PC-9 (cell line): Measurements from ENCODE around the gene PNMA8C. TPM values are rescaled to one million over a fixed set of nuclear protein-coding genes. Genes with fewer than 3 reads are reported as not detected.
A peak's percentile ranks its signal among the peaks of the same experiment; 100 is the strongest.

ENCODE experiments used
- BruUV-seq: library from RNA; stranded (reverse); fragments of 400-500 nt; replicated peaks from 2 replicates; lab custom pipeline; 2021; lab: Mats Ljungman, UMichigan
- CTCF ChIA-PET: fragments of 300-600 bp; sonication (Branson Sonifier 250); formaldehyde crosslinking; loops from one replicate; lab custom pipeline; 2022; ENCODE audit warnings: antibody characterized with exemption; lab: Charles Lee
- POLR2A ChIA-PET: fragments of 300-600 bp; sonication (Branson Sonifier 250); formaldehyde crosslinking; loops from one replicate; lab custom pipeline; 2022; ENCODE audit warnings: antibody characterized with exemption; ENCODE audit not compliant: unreplicated experiment; lab: Charles Lee
- DNase-seq, 2 experiments: peaks; one replicate each; pipeline versions ENCODE4 v3.0.0 to v3.0.0-alpha.2; 2015 to 2022; ENCODE audit warnings: mixed read lengths in 1 of 2
- H2AFZ ChIP-seq: fragments of 200-600 bp; sonication (generic); 2 replicates; pipeline ENCODE4 v1.8.1; 2017; ENCODE audit warnings: antibody characterized with exemption
- H3F3A ChIP-seq: fragments of 200-600 bp; sonication (generic); 2 replicates; pipeline ENCODE4 v1.8.1; 2017; ENCODE audit warnings: antibody characterized with exemption, mild to moderate bottlenecking, low read depth; ENCODE audit not compliant: insufficient read depth
- H3K27ac ChIP-seq: fragments of 200-600 bp; sonication (generic); 2 replicates; pipeline ENCODE4 v1.6.1; 2016; ENCODE audit warnings: mixed run types
- H3K27me3 ChIP-seq: fragments of 200-600 bp; sonication (generic); 2 replicates; pipeline ENCODE4 v1.6.1; 2016; ENCODE audit warnings: low read depth, mixed run types; ENCODE audit not compliant: insufficient read depth
- H3K36me3 ChIP-seq: fragments of 200-600 bp; sonication (generic); 2 replicates; pipeline ENCODE4 v1.6.1; 2016; ENCODE audit warnings: low read depth, mixed run types
- H3K4me1 ChIP-seq: fragments of 200-600 bp; sonication (generic); replicated peaks from 2 replicates; pipeline ENCODE4 v1.6.1; 2016; ENCODE audit warnings: mixed run types; ENCODE audit not compliant: insufficient read depth
- H3K4me2 ChIP-seq: fragments of 200-600 bp; sonication (generic); 2 replicates; pipeline ENCODE4 v1.6.1; 2017; ENCODE audit warnings: mixed run types
- H3K4me3 ChIP-seq: fragments of 200-600 bp; sonication (generic); 2 replicates; pipeline ENCODE4 v1.6.1; 2016; ENCODE audit warnings: mixed run types
- H3K79me2 ChIP-seq: fragments of 200-600 bp; sonication (generic); 2 replicates; pipeline ENCODE4 v1.6.1; 2017; ENCODE audit warnings: low read depth, mixed run types
- H3K9me2 ChIP-seq: fragments of 200-600 bp; sonication (generic); 2 replicates; pipeline ENCODE4 v1.8.1; 2017; ENCODE audit warnings: mild to moderate bottlenecking; ENCODE audit not compliant: insufficient read depth
- H3K9me3 ChIP-seq: fragments of 200-600 bp; sonication (generic); 2 replicates; pipeline ENCODE4 v1.8.1; 2016; ENCODE audit warnings: low read depth; ENCODE audit not compliant: insufficient read depth
- H4K20me1 ChIP-seq: fragments of 200-600 bp; sonication (generic); 2 replicates; pipeline ENCODE4 v1.8.1; 2017; ENCODE audit not compliant: insufficient read depth
- CTCF ChIP-seq: fragments of 200-600 bp; sonication (generic); conservative IDR thresholded peaks from 2 replicates; pipeline ENCODE4 v1.6.1; 2017; ENCODE audit warnings: mixed run types, antibody characterized with exemption, mild to moderate bottlenecking, moderate library complexity
- EZH2 ChIP-seq: fragments of 200-600 bp; sonication (generic); IDR thresholded peaks from 2 replicates; pipeline ENCODE4 v1.8.0; 2017; ENCODE audit warnings: antibody characterized with exemption, low read depth
- intact Hi-C: fragments of 100-400 bp; cut with micrococcal nuclease; formaldehyde crosslinking; loops from one replicate; pipeline ENCODE4 v1.10.0; 2022; ENCODE audit not compliant: unreplicated experiment
- total RNA-seq: library from RNA; stranded (reverse); gene quantifications from 2 replicates; pipeline ENCODE4 v1.2.3, GENCODE V29; 2021

Gene PNMA8C
- total RNA-seq, 1 experiment from 2014 or later: not detected

- no peak overlapping the region for H2AFZ ChIP-seq
- peaks cover 26% of the 10 kb centered on the region for H3K27me3 ChIP-seq
- no peaks in the 10 kb centered on the region for H3K9me2 ChIP-seq
- TF ChIP-seq CTCF: no peak
- TF ChIP-seq EZH2: no peak
- H3K36me3 ChIP-seq: no peaks in the 10 kb centered on the region
- H3K4me2 ChIP-seq: no peak overlapping the region
- BruUV-seq: no TSS peak
- H3K4me3 ChIP-seq: no peak overlapping the region
- no peak for DNase-seq
- no peaks in the 10 kb centered on the region for H3K9me3 ChIP-seq
- H3K4me1 ChIP-seq: peaks cover 10% of the 10 kb centered on the region
- H3F3A ChIP-seq: 0 out of 2 replicates have a peak, but pooled peaks cover 3% of the 10 kb centered on the region
- H4K20me1 ChIP-seq: no peaks in the 10 kb centered on the region
- CTCF ChIA-PET: interaction anchor here (0.6 kb wide), 1 partner anchor 70 kb away, joined by 3 read pairs; no protein-coding TSS in a partner anchor
- POLR2A ChIA-PET: no interaction called here
- no peaks in the 10 kb centered on the region for H3K79me2 ChIP-seq
- H3K27ac ChIP-seq: no peak overlapping the region
- intact Hi-C loops: no loop called here
These were observed 18.3 kb upstream of the PNMA8C start for GRCh38 chr19:46447006-46447405.

GRCh38 chr19:46446021-46446420 lies 17.3 kb upstream of the PNMA8C start:
- CTCF ChIA-PET: no interaction called here
- Histone ChIP-seq H3F3A (0 out of 2 replicates have a peak, but pooled peaks cover 3% of the 10 kb centered on the region), H3K27me3 (peaks cover 16% of the 10 kb centered on the region), H3K4me1 (peaks cover 10% of the 10 kb centered on the region), H3K9me3 (no peaks in the 10 kb centered on the region), H3K27ac (no peak overlapping the region), H3K4me2 (no peak overlapping the region), H4K20me1 (no peaks in the 10 kb centered on the region), H3K36me3 (no peaks in the 10 kb centered on the region), H3K79me2 (no peaks in the 10 kb centered on the region), H2AFZ (no peak overlapping the region), H3K4me3 (no peak overlapping the region), H3K9me2 (no peaks in the 10 kb centered on the region)
- no TSS peak for BruUV-seq
- TF ChIP-seq EZH2: no peak
- TF ChIP-seq CTCF: no peak
- no peak for DNase-seq
- intact Hi-C loops: no loop called here
- POLR2A ChIA-PET: no interaction called here

- Histone ChIP-seq H3K9me3 (no peaks in the 10 kb centered on the region), H3K4me2 (peak overlapping the region; percentile 25), H3K4me3 (no peak overlapping the region), H3K27ac (no peak overlapping the region), H3K4me1 (peaks cover 10% of the 10 kb centered on the region), H3K36me3 (no peaks in the 10 kb centered on the region), H2AFZ (no peak overlapping the region), H4K20me1 (no peaks in the 10 kb centered on the region), H3K9me2 (no peaks in the 10 kb centered on the region), H3K27me3 (no peaks in the 10 kb centered on the region), H3F3A (0 out of 2 replicates have a peak, but pooled peaks cover 3% of the 10 kb centered on the region), H3K79me2 (no peaks in the 10 kb centered on the region)
- intact Hi-C loops: no loop called here
- DNase-seq: peak; percentile 60 to 72
- TF ChIP-seq CTCF (no peak), EZH2 (no peak)
- BruUV-seq: no TSS peak
- POLR2A ChIA-PET: no interaction called here
- CTCF ChIA-PET: interaction anchor here (0.6 kb wide), 1 partner anchor 390 kb away, joined by 6 read pairs; no protein-coding TSS in a partner anchor
These were observed 14.2 kb upstream of the PNMA8C start for GRCh38 chr19:46442808-46443450.
